ENCODE data around the gene AGAP2. TPM values are rescaled to one million over a fixed set of nuclear protein-coding genes. Genes with fewer than 3 reads are reported as not detected.
A peak's percentile ranks its signal among the peaks of the same experiment; 100 is the strongest.

AGAP2 gene
- total and polyA plus RNA-seq, 2 of the 13 experiments (the other 11 are each of a cell fraction or from before 2014, with no cell fraction given), result 0.38 to 0.45 TPM

DNA sequence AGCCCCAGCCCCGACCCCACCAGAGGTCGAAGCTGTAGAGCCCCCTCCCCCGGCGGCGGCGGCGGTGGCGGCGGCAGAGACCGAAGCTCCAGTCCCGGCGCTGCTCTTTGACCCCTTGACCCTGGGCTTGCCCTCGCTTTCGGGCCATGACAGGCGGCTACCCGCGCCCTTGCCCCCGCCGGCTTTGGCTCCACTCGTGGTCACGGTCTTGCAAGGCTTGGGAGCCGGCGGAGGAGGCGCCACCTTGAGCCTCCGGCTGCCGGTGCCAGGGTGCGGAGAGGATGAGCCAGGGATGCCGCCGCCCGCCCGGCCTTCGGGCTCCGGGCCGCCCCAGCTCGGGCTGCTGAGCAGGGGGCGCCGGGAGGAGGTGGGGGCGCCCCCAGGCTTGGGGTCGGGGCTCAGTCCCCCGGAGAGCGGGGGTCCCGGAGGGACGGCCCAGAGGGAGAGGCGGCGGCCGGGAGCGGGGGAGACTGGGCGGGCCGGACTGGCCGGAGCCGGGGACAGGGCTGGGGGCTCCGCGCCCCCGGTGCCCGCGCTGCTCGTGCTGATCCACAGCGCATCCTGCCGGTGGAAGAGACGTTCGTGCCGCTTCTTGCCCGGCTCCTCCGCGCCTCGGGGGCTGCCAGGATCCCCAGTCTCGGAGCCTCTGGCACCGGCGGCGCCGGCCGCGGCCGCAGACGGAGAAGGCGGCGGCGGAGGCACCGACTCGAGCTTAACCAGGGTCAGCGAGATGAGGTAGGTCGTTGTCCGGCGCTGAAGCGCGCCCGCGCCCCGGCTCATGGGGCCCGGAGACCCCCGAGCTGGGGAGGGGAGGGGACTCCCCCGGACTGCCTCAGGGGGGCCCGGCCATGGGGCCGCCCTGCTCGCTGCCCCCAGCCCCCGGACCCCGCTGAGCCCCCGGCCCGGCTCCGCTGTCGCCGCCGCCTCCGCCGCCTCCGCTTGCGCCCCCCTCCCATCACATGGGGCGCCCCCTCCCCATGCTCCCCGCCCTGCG lies 778 bp downstream of the AGAP2 start (continued):
- TF ChIP-seq, protein P1, sequence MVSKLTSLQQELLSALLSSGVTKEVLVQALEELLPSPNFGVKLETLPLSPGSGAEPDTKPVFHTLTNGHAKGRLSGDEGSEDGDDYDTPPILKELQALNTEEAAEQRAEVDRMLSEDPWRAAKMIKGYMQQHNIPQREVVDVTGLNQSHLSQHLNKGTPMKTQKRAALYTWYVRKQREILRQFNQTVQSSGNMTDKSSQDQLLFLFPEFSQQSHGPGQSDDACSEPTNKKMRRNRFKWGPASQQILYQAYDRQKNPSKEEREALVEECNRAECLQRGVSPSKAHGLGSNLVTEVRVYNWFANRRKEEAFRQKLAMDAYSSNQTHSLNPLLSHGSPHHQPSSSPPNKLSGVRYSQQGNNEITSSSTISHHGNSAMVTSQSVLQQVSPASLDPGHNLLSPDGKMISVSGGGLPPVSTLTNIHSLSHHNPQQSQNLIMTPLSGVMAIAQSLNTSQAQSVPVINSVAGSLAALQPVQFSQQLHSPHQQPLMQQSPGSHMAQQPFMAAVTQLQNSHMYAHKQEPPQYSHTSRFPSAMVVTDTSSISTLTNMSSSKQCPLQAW (CRISPR knock-in tag; IDR thresholded peaks at IDR 0.05), result 0 out of 2 replicates have a peak, but pooled peaks have one; percentile 4
- TF ChIP-seq, protein P2, sequence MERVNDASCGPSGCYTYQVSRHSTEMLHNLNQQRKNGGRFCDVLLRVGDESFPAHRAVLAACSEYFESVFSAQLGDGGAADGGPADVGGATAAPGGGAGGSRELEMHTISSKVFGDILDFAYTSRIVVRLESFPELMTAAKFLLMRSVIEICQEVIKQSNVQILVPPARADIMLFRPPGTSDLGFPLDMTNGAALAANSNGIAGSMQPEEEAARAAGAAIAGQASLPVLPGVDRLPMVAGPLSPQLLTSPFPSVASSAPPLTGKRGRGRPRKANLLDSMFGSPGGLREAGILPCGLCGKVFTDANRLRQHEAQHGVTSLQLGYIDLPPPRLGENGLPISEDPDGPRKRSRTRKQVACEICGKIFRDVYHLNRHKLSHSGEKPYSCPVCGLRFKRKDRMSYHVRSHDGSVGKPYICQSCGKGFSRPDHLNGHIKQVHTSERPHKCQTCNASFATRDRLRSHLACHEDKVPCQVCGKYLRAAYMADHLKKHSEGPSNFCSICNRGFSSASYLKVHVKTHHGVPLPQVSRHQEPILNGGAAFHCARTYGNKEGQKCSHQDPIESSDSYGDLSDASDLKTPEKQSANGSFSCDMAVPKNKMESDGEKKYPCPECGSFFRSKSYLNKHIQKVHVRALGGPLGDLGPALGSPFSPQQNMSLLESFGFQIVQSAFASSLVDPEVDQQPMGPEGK (CRISPR knock-in tag; IDR thresholded peaks at IDR 0.05), result peak; percentile 51; the same call in 1 of the 2 replicates
- no peak for TF ChIP-seq NR2F6 (IDR thresholded peaks at IDR 0.05)
- peak; percentile 46; the same call in 1 of the 2 replicates for TF ChIP-seq NR2F6 (CRISPR knock-in tag; IDR thresholded peaks at IDR 0.05)
- peak; percentile 27; the same call in 1 of the 2 replicates for TF ChIP-seq MYC (CRISPR knock-in tag; IDR thresholded peaks at IDR 0.05; ENCODE audit: borderline replicate concordance)
- TF ChIP-seq HNF4A (CRISPR knock-in tag; IDR thresholded peaks at IDR 0.05), result 0 out of 2 replicates have a peak, but pooled peaks have one; percentile 19
